ENCODE data around the gene HOXD1. TPM values are rescaled to one million over a fixed set of nuclear protein-coding genes. Genes with fewer than 3 reads are reported as not detected.

The HOXD1 gene
- total and polyA plus RNA-seq, 2 donors (not counting 1 experiment from before 2014, with no cell fraction given) = not detected

DNA sequence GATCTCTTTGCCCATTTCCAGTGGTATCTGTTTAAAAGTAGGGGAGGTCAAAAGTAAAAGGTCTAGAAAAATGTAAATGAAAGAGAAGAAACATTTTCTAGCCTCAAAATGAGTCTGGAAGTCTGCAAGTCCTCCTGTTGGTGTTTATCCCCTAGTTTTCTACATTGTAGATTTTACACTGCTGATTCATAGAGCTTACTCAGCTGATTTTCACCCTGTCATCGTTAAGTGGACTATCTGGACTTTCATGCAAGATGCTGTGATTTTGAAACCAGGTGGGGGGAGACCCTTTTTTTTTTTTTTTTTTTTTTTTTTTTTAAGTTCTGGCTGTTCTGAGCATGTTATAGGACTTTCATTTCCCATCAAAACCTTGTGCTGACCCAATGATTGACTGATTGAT lies 21.1 kb upstream of the HOXD1 start:
- no peaks in the 10 kb centered on the region for H3K4me1 ChIP-seq (ENCODE audit: control insufficient read depth, extremely low read depth, insufficient read depth, low read length)
- no peak overlapping the region for H2AFZ ChIP-seq (ENCODE audit: low read length)
- no peaks in the 10 kb centered on the region for H4K20me1 ChIP-seq (ENCODE audit: control insufficient read depth, extremely low read depth, insufficient read depth, low read length)
- no peaks in the 10 kb centered on the region for H3K79me2 ChIP-seq (ENCODE audit: control insufficient read depth, insufficient read depth, low read length)
- H3K4me2 ChIP-seq (ENCODE audit: extremely low read depth, insufficient read depth, low read length) = no peak overlapping the region
- no peaks in the 10 kb centered on the region for H3K36me3 ChIP-seq (ENCODE audit: control insufficient read depth, insufficient read depth, low read length)
- DNase-seq (ENCODE audit: low read depth in 2 of 2) = peak in 1 of 2 donors; percentile 60
- TF ChIP-seq EZH2 (IDR thresholded peaks at IDR 0.05; ENCODE audit: low read length, missing control alignments) = no peak
- TF ChIP-seq, protein P1, sequence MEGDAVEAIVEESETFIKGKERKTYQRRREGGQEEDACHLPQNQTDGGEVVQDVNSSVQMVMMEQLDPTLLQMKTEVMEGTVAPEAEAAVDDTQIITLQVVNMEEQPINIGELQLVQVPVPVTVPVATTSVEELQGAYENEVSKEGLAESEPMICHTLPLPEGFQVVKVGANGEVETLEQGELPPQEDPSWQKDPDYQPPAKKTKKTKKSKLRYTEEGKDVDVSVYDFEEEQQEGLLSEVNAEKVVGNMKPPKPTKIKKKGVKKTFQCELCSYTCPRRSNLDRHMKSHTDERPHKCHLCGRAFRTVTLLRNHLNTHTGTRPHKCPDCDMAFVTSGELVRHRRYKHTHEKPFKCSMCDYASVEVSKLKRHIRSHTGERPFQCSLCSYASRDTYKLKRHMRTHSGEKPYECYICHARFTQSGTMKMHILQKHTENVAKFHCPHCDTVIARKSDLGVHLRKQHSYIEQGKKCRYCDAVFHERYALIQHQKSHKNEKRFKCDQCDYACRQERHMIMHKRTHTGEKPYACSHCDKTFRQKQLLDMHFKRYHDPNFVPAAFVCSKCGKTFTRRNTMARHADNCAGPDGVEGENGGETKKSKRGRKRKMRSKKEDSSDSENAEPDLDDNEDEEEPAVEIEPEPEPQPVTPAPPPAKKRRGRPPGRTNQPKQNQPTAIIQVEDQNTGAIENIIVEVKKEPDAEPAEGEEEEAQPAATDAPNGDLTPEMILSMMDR (conservative IDR thresholded peaks at IDR 0.05 in 1 of 2, IDR thresholded peaks at IDR 0.05 in 1 of 2; ENCODE audit: low read depth in 1 of 2, low read length in 2 of 2) = no peak
- no peak overlapping the region for H3K9ac ChIP-seq (ENCODE audit: insufficient read depth, low read length)
- H3K4me3 ChIP-seq (replicated peaks in 1 of 4; ENCODE audit: control extremely low read depth in 1 of 4, insufficient read depth in 1 of 4, low read depth in 3 of 4, low read length in 4 of 4) = no peak overlapping the region
- peaks cover 52% of the 10 kb centered on the region for H3K27me3 ChIP-seq (ENCODE audit: control insufficient read depth, insufficient read depth, low read length)
- H3K9me3 ChIP-seq (ENCODE audit: control insufficient read depth, insufficient read depth, low read depth, low read length) = no peaks in the 10 kb centered on the region
- H3K27ac ChIP-seq (ENCODE audit: insufficient read depth, low read length) = no peak overlapping the region

GRCh38 chr2:176169181-176169580 lies 19.3 kb upstream of the HOXD1 start:
- TF ChIP-seq, protein P1 (conservative IDR thresholded peaks at IDR 0.05 in 1 of 2, IDR thresholded peaks at IDR 0.05 in 1 of 2; ENCODE audit: low read depth in 1 of 2, low read length in 2 of 2) = no peak
- TF ChIP-seq EZH2 (IDR thresholded peaks at IDR 0.05; ENCODE audit: low read length, missing control alignments) = no peak
- H3K9me3 ChIP-seq (ENCODE audit: control insufficient read depth, insufficient read depth, low read depth, low read length) = no peaks in the 10 kb centered on the region
- no peaks in the 10 kb centered on the region for H3K79me2 ChIP-seq (ENCODE audit: control insufficient read depth, insufficient read depth, low read length)
- H2AFZ ChIP-seq (ENCODE audit: low read length) = no peak overlapping the region
- no peak overlapping the region for H3K27ac ChIP-seq (ENCODE audit: insufficient read depth, low read length)
- H3K9ac ChIP-seq (ENCODE audit: insufficient read depth, low read length) = no peak overlapping the region
- H3K4me3 ChIP-seq (replicated peaks in 1 of 4; ENCODE audit: control extremely low read depth in 1 of 4, insufficient read depth in 1 of 4, low read depth in 3 of 4, low read length in 4 of 4) = no peak overlapping the region
- H3K36me3 ChIP-seq (ENCODE audit: control insufficient read depth, insufficient read depth, low read length) = no peaks in the 10 kb centered on the region
- no peak overlapping the region for H3K4me2 ChIP-seq (ENCODE audit: extremely low read depth, insufficient read depth, low read length)
- no peaks in the 10 kb centered on the region for H3K4me1 ChIP-seq (ENCODE audit: control insufficient read depth, extremely low read depth, insufficient read depth, low read length)
- peaks cover 47% of the 10 kb centered on the region for H3K27me3 ChIP-seq (ENCODE audit: control insufficient read depth, insufficient read depth, low read length)
- DNase-seq (ENCODE audit: low read depth in 2 of 2) = no peak
- H4K20me1 ChIP-seq (ENCODE audit: control insufficient read depth, extremely low read depth, insufficient read depth, low read length) = no peaks in the 10 kb centered on the region

DNA sequence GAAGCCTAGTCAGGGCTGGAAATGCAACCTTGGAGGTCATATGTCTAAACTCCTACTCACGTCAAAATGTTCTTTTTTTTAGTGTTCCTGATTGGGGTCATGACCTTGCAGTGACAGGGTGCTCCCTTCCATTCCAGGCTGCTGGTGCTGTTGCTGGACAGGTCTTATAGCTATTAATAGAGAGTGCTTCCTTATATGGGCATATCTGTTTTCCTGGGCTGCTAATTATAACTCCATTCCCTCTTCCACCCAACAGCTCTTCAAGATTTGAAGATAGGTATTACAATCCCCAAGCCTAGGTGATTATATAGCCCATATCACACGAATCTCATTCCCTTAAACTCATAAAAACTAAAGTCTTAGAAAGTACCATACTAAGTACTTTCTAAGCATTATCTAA lies 18.8 kb upstream of the HOXD1 start:
- no peak overlapping the region for H3K27ac ChIP-seq (ENCODE audit: insufficient read depth, low read length)
- no peaks in the 10 kb centered on the region for H3K79me2 ChIP-seq (ENCODE audit: control insufficient read depth, insufficient read depth, low read length)
- no peaks in the 10 kb centered on the region for H4K20me1 ChIP-seq (ENCODE audit: control insufficient read depth, extremely low read depth, insufficient read depth, low read length)
- no peaks in the 10 kb centered on the region for H3K36me3 ChIP-seq (ENCODE audit: control insufficient read depth, insufficient read depth, low read length)
- H2AFZ ChIP-seq (ENCODE audit: low read length) = no peak overlapping the region
- no peak overlapping the region for H3K4me3 ChIP-seq (replicated peaks in 1 of 4; ENCODE audit: control extremely low read depth in 1 of 4, insufficient read depth in 1 of 4, low read depth in 3 of 4, low read length in 4 of 4)
- no peak for DNase-seq (ENCODE audit: low read depth in 2 of 2)
- no peaks in the 10 kb centered on the region for H3K4me1 ChIP-seq (ENCODE audit: control insufficient read depth, extremely low read depth, insufficient read depth, low read length)
- no peaks in the 10 kb centered on the region for H3K9me3 ChIP-seq (ENCODE audit: control insufficient read depth, insufficient read depth, low read depth, low read length)
- H3K9ac ChIP-seq (ENCODE audit: insufficient read depth, low read length) = no peak overlapping the region
- TF ChIP-seq EZH2 (IDR thresholded peaks at IDR 0.05; ENCODE audit: low read length, missing control alignments) = no peak
- TF ChIP-seq, protein P1 (conservative IDR thresholded peaks at IDR 0.05 in 1 of 2, IDR thresholded peaks at IDR 0.05 in 1 of 2; ENCODE audit: low read depth in 1 of 2, low read length in 2 of 2) = no peak
- peaks cover 42% of the 10 kb centered on the region for H3K27me3 ChIP-seq (ENCODE audit: control insufficient read depth, insufficient read depth, low read length)
- H3K4me2 ChIP-seq (ENCODE audit: extremely low read depth, insufficient read depth, low read length) = no peak overlapping the region

All from fibroblast of lung (primary cell).